Measurements from ENCODE around the gene LPXN. TPM values are rescaled to one million over a fixed set of nuclear protein-coding genes. Genes with fewer than 3 reads are reported as not detected.

The LPXN gene
- total RNA-seq, 2 donors from 2014 or later, result 14.8 to 17.1 TPM

DNA sequence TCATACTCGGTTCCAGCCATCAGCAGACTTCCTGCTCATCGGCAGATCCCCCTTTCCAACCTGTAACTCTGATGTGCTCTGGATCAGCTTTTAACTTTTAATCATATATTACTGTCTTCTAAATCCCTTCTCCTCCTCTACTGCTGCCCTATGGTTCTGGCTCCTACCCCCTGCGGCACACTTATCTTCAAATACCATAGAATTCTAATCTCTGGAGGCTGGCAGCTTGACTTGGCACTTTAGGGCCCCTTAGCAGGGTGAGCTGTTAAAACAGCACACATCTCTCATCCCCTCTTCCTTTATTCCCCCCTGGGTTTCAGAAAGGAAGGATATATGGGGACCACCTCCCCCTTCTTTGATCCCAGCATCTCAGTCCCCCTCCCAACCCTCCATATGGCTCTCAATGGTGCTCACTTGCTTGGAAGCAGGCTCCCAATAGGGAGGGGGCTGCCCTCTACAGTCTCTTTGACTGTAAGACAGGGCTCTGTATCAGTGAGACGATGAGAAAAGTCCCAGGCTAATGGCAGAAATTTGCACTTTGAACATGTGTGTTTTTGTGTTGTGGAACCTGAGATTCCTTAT, 42.4 kb upstream of the LPXN start:
- ATAC-seq (ENCODE audit: insufficient number of reproducible peaks, low FRiP score, low read depth) (no peak), DNase-seq (ENCODE audit: low spot score) (no peak)
- H3K4me3 ChIP-seq, result no peak overlapping the region
- TF ChIP-seq, protein P1, sequence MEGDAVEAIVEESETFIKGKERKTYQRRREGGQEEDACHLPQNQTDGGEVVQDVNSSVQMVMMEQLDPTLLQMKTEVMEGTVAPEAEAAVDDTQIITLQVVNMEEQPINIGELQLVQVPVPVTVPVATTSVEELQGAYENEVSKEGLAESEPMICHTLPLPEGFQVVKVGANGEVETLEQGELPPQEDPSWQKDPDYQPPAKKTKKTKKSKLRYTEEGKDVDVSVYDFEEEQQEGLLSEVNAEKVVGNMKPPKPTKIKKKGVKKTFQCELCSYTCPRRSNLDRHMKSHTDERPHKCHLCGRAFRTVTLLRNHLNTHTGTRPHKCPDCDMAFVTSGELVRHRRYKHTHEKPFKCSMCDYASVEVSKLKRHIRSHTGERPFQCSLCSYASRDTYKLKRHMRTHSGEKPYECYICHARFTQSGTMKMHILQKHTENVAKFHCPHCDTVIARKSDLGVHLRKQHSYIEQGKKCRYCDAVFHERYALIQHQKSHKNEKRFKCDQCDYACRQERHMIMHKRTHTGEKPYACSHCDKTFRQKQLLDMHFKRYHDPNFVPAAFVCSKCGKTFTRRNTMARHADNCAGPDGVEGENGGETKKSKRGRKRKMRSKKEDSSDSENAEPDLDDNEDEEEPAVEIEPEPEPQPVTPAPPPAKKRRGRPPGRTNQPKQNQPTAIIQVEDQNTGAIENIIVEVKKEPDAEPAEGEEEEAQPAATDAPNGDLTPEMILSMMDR (IDR thresholded peaks at IDR 0.05), result no peak
- H3K27ac ChIP-seq, result no peak overlapping the region
- H3K9me3 ChIP-seq, result no peaks in the 10 kb centered on the region
- no peaks in the 10 kb centered on the region for H3K4me1 ChIP-seq (ENCODE audit: control insufficient read depth in 1 of 2, low read depth in 2 of 2)
- H3K27me3 ChIP-seq (replicated peaks; ENCODE audit: insufficient read depth), result no peaks in the 10 kb centered on the region
- H3K36me3 ChIP-seq, result peaks cover 44% of the 10 kb centered on the region

DNA sequence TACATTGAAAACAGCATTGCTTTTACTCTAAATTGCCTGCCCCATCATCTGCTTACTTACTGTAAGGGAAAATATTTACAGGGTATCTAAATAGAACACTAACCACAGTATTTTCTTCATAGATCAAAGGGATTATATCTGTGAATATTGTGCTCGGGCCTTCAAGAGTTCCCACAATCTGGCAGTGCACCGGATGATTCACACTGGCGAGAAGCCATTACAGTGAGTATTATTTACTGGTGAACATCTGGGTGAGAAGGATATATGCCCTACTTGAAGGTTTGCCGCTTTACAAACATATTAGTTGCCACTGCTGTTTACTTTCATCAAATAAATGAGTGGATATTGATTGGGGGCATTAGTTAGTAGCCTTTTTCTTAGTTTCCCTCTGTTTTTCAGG, 40.9 kb upstream of the LPXN start:
- Histone ChIP-seq H3K27me3 (replicated peaks; ENCODE audit: insufficient read depth) (no peaks in the 10 kb centered on the region), H3K4me1 (ENCODE audit: control insufficient read depth in 1 of 2, low read depth in 2 of 2) (no peaks in the 10 kb centered on the region), H3K27ac (no peak overlapping the region), H3K4me3 (no peak overlapping the region), H3K36me3 (peaks cover 52% of the 10 kb centered on the region), H3K9me3 (no peaks in the 10 kb centered on the region)
- DNase-seq (ENCODE audit: low spot score) (no peak), ATAC-seq (ENCODE audit: insufficient number of reproducible peaks, low FRiP score, low read depth) (no peak)
- TF ChIP-seq, protein P1 (IDR thresholded peaks at IDR 0.05), result no peak

DNA sequence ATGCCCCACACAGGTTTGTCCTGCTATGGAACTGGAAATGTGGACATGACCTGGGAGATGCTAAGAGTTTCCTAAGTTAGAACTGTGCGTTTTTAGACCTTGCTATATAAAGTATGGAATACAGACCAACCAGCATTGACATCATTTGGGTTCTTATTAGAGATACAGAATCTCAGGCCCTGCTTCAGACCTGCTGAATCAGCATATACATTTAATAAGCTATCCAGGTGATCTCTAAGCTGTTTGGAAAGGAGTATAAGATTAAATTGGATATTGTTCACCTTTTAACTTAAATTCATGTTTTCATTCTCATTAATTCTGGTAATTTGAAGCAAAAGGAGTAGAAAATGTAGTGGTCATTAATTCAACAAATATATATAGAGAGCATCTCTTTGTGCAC, 39.9 kb upstream of the LPXN start:
- H3K27me3 ChIP-seq (replicated peaks; ENCODE audit: insufficient read depth), result no peaks in the 10 kb centered on the region
- TF ChIP-seq, protein P1 (IDR thresholded peaks at IDR 0.05), result no peak
- H3K9me3 ChIP-seq, result no peaks in the 10 kb centered on the region
- no peaks in the 10 kb centered on the region for H3K4me1 ChIP-seq (ENCODE audit: control insufficient read depth in 1 of 2, low read depth in 2 of 2)
- ATAC-seq (ENCODE audit: insufficient number of reproducible peaks, low FRiP score, low read depth) (no peak), DNase-seq (ENCODE audit: low spot score) (no peak)
- H3K27ac ChIP-seq, result no peak overlapping the region
- peaks cover 50% of the 10 kb centered on the region for H3K36me3 ChIP-seq
- no peak overlapping the region for H3K4me3 ChIP-seq

DNA sequence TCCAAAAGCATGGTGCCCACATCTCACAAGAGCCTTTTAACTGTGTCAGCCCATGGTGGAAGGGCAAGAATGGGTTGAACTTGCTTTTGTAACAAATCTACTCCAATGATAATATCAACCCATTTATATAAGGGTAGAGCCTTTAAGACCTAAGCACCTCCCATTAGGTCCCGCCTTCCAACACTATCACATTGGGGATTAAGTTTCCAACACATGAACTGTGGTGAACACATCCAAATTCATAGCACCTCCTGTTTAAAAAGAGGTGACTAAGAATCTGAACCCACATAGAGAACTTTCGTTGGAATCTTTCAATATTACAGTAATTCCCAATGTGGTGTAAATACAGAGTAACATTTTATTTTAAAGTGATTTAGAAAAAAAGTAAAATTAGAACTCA, 37.6 kb upstream of the LPXN start:
- no peaks in the 10 kb centered on the region for H3K27me3 ChIP-seq (replicated peaks; ENCODE audit: insufficient read depth)
- H3K36me3 ChIP-seq, result peaks cover 49% of the 10 kb centered on the region
- ATAC-seq (ENCODE audit: insufficient number of reproducible peaks, low FRiP score, low read depth) (no peak), DNase-seq (ENCODE audit: low spot score) (no peak)
- TF ChIP-seq, protein P1 (IDR thresholded peaks at IDR 0.05), result no peak
- H3K4me3 ChIP-seq, result no peak overlapping the region
- H3K4me1 ChIP-seq (ENCODE audit: control insufficient read depth in 1 of 2, low read depth in 2 of 2), result no peaks in the 10 kb centered on the region
- no peaks in the 10 kb centered on the region for H3K9me3 ChIP-seq
- no peak overlapping the region for H3K27ac ChIP-seq

DNA sequence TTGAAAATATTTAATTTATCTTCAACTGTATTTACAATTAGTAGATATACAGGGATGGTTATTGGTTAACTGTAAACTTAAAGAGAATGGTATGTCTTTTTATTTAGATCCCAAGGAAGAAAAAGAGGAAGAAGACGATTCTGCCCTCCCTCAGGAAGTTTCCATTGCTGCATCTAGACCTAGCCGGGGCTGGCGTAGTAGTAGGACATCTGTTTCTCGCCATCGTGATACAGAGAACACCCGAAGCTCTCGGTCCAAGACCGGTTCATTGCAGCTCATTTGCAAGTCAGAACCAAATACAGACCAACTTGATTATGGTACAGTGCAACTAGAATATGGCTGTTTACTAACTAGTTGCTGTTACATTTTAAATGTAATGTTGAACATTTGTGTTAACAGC, 34.1 kb upstream of the LPXN start:
- no peak for DNase-seq (ENCODE audit: low spot score)
- H3K9me3 ChIP-seq, result no peaks in the 10 kb centered on the region
- H3K27me3 ChIP-seq (replicated peaks; ENCODE audit: insufficient read depth), result no peaks in the 10 kb centered on the region
- no peaks in the 10 kb centered on the region for H3K4me1 ChIP-seq (ENCODE audit: control insufficient read depth in 1 of 2, low read depth in 2 of 2)
- peaks cover 31% of the 10 kb centered on the region for H3K36me3 ChIP-seq
- TF ChIP-seq, protein P1 (IDR thresholded peaks at IDR 0.05), result no peak
- H3K27ac ChIP-seq, result no peak overlapping the region
- no peak overlapping the region for H3K4me3 ChIP-seq
- no peak for ATAC-seq (ENCODE audit: insufficient number of reproducible peaks, low FRiP score, low read depth)

Measured in thoracic aorta (tissue), 2 donors.